Astrocyte of the cerebellum (primary cell): ENCODE results near the gene STUM.

ENCODE experiments used
- DNase-seq: peaks from one replicate; pipeline ENCODE4 v3.0.0-alpha.2; 2011; ENCODE audit warnings: low read depth
- H3K4me3 ChIP-seq: 2 replicates; pipeline ENCODE4 v1.5.1; 2011; ENCODE audit warnings: mild to moderate bottlenecking, low read depth, low read length, moderate library complexity
- in situ Hi-C: cut with HindIII; loops from 2 replicates; pipeline ENCODE4 v1.10.0; 2017; ENCODE audit warnings: low sequenced_read_pairs
- TF ChIP-seq, protein P1 (sequence below): IDR thresholded peaks from 2 replicates; pipeline ENCODE4 v1.5.1; 2012; ENCODE audit warnings: low read length, low read depth, moderate library complexity, mild to moderate bottlenecking; ENCODE audit errors: missing control alignments

The STUM gene

DNA sequence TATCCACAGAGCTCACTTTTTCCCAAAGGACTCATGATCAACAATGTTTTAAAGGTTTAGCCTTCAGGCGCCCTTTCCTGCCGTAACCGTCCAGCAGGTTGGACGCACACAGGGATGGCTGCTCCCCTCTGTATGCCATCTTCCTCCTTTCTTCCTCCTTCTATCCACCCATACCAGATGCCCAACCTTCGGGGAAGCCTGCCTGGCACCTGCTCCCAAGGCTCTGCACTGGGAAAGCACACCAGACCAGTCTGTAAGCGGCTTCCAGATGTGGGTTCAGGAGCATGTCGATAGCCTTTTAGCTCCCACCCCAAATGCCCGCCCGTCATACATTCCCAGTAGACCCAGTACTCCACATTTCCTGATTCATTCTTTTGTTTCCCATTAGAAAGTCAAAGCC lies 52.9 kb downstream of the STUM start:
- in situ Hi-C loops = loop anchor here (5.0 kb wide), 1 partner anchor 59 kb away; no protein-coding TSS in a partner anchor
- DNase-seq = no peak
- H3K4me3 ChIP-seq = no peak overlapping the region
- TF ChIP-seq, protein P1, sequence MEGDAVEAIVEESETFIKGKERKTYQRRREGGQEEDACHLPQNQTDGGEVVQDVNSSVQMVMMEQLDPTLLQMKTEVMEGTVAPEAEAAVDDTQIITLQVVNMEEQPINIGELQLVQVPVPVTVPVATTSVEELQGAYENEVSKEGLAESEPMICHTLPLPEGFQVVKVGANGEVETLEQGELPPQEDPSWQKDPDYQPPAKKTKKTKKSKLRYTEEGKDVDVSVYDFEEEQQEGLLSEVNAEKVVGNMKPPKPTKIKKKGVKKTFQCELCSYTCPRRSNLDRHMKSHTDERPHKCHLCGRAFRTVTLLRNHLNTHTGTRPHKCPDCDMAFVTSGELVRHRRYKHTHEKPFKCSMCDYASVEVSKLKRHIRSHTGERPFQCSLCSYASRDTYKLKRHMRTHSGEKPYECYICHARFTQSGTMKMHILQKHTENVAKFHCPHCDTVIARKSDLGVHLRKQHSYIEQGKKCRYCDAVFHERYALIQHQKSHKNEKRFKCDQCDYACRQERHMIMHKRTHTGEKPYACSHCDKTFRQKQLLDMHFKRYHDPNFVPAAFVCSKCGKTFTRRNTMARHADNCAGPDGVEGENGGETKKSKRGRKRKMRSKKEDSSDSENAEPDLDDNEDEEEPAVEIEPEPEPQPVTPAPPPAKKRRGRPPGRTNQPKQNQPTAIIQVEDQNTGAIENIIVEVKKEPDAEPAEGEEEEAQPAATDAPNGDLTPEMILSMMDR = no peak

- TF ChIP-seq, protein P1 = no peak
- H3K4me3 ChIP-seq = no peak overlapping the region
- in situ Hi-C loops = loop anchor here (5.0 kb wide), 1 partner anchor 60 kb away; no protein-coding TSS in a partner anchor
- DNase-seq = no peak
Measured at GRCh38 chr1:226602186-226603021, 53.8 kb downstream of the STUM start.

DNA sequence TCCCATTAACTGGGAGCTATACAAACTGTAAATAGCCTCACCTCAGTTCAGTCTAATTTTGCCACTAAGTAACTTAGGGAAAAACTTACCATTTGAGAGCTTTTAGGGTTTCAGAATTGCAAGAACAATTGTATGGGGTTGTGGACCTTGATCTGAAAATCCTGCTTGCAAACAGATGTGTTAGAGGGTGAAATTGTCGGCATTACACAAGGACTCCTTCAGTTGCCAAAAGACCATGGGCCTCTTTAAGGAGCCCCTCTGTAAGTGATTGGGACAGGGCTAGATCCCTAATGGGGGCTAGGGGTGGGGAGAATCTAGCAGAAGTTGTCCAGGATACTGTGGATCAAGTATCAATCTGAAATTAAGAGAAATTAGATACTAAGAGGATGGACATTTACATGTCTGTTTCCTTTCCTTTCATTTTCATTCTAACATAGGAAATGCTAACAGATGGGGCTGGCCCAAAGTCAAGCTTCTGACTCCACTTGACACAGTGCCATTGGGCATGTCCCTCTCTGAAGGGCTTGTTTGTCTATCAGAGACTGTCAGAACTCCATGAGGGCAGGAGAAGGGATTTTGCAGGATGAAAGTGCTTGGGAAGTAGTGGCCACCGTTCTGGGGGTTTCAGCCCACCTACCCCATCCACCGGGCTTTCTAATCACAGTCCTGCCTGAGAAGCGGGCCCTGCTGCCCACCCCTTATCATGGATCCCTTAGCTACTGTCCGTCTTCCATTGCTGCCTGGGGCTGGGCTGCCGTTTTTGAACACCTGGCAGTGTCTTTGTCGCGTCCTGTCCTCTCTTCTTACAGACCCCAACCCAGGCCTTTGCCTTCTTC lies 54.7 kb downstream of the STUM start:
- TF ChIP-seq, protein P1 = no peak
- in situ Hi-C loops = loop anchor here (5.0 kb wide), 1 partner anchor 61 kb away; no protein-coding TSS in a partner anchor
- H3K4me3 ChIP-seq = no peak overlapping the region
- DNase-seq = no peak

DNA sequence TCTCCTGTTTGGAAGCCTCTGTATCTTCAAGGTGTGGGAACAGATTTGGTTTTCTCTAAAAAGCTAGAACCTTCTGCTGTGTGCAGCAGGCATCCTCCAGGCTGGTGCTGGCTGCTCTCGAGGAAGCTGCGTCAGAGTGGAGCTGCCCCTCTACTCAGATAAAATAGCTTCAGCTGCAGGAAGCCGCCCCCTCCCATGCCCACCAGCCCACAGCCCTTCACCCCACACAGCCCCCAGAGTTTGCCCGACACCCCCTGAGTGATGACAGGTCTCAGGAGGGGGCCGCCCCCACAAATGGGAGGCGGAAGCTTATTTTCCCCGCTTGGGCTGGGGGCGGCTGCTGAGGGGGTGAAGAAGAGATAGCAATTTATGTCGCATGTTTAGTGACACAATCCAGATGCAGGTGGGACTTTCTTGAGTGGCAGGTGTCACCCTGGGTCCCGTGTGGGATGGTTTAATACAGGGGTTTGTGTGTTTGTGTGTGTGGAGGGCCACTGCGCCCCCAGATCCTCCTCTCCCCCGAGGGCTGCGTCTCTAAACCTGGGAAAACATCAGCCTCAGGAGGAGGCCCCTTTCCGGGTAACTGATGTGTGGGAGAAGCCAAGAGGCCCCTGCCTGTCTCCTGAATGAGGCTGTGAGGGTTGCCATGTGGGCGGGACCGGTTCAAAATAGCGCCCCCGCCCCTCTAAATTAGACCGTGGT lies 55.4 kb downstream of the STUM start:
- in situ Hi-C loops = loop anchor here (5.0 kb wide), 1 partner anchor 62 kb away; no protein-coding TSS in a partner anchor
- no peak overlapping the region for H3K4me3 ChIP-seq
- no peak for DNase-seq
- TF ChIP-seq, protein P1 = no peak

DNA sequence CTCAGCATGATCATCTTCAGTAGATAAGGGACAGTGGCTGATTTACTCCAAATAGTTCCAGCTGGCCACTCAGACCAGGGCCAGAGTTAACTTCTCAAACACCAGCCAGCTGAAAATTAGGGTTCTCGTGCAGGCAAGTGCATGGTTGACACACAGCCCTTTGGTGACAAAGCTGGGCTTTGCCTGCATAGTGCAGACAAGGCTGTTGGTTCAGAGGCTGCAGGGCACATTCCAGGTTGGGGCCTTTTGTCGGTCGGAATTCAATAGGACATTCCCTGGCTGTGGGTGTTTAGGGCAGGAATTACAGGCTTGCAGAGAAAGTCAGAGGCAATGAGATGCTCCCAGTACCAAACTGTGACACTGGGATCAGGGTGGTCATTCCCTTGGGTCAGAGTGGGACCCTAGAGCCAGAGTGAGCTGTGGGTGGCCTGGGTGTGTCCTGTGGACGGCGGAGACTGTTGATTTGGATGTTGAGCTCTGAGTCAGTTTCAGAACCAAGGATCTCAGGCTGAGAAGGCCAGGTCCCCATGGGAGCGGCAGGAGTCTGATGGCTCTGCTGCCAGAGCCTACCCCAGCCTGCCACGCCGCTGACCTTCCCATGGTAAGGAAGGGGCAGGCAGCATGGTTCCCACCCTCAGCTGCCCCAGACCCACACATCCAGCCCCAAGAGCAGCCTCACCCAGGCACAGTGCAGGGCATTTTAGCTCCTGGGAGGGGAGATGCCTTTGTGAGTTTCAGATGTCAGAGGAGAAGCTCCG lies 56.2 kb downstream of the STUM start:
- TF ChIP-seq, protein P1 = no peak
- in situ Hi-C loops = loop anchor here (5.0 kb wide), 1 partner anchor 62 kb away; no protein-coding TSS in a partner anchor
- DNase-seq = no peak
- H3K4me3 ChIP-seq = no peak overlapping the region
